ENCODE data around the gene NTF3. TPM values are rescaled to one million over a fixed set of nuclear protein-coding genes. Genes with fewer than 3 reads are reported as not detected.

NTF3 gene
- total RNA-seq, 1 donor from 2014 or later = 8.6 TPM

DNA sequence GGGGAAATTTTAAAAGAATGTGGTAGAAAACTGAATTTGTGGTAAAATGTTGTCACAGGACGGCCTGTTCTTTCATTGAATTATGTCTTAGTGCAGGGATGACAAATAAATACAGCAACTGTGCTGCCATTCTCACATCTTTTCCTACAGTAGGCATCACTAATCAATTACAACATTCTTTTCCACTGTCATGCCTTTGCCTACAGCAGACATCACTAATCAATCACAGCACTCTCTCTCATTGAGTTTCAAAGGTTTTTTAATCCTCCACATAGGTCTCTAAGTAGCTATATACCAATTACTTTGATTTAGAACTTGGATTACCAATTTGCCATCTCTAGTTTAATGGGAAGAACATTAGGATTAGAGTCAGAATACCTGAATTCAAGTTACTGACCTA lies 30.1 kb downstream of the NTF3 start:
- Mint-ChIP-seq H3K36me3 (no peaks in the 10 kb centered on the region), H3K4me1 (peaks cover 18% of the 10 kb centered on the region), H3K4me3 (no peak overlapping the region), H3K9me3 (peaks cover 4% of the 10 kb centered on the region), H3K27ac (no peak overlapping the region), H3K27me3 (ENCODE audit: low read depth) (peaks cover 10% of the 10 kb centered on the region)
- TF ChIP-seq, protein P1, sequence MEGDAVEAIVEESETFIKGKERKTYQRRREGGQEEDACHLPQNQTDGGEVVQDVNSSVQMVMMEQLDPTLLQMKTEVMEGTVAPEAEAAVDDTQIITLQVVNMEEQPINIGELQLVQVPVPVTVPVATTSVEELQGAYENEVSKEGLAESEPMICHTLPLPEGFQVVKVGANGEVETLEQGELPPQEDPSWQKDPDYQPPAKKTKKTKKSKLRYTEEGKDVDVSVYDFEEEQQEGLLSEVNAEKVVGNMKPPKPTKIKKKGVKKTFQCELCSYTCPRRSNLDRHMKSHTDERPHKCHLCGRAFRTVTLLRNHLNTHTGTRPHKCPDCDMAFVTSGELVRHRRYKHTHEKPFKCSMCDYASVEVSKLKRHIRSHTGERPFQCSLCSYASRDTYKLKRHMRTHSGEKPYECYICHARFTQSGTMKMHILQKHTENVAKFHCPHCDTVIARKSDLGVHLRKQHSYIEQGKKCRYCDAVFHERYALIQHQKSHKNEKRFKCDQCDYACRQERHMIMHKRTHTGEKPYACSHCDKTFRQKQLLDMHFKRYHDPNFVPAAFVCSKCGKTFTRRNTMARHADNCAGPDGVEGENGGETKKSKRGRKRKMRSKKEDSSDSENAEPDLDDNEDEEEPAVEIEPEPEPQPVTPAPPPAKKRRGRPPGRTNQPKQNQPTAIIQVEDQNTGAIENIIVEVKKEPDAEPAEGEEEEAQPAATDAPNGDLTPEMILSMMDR (IDR thresholded peaks at IDR 0.05; ENCODE audit: unreplicated experiment) = no peak
- DNase-seq (ENCODE audit: low spot score in 2 of 2, unreplicated experiment in 2 of 2) = no peak

- peaks cover 4% of the 10 kb centered on the region for H3K9me3 Mint-ChIP-seq
- H3K27ac Mint-ChIP-seq = no peak overlapping the region
- no peaks in the 10 kb centered on the region for H3K36me3 Mint-ChIP-seq
- TF ChIP-seq, protein P1 (IDR thresholded peaks at IDR 0.05; ENCODE audit: unreplicated experiment) = no peak
- no peak overlapping the region for H3K4me3 Mint-ChIP-seq
- H3K27me3 Mint-ChIP-seq (ENCODE audit: low read depth) = peaks cover 7% of the 10 kb centered on the region
- no peak for DNase-seq (ENCODE audit: low spot score in 2 of 2, unreplicated experiment in 2 of 2)
- peaks cover 16% of the 10 kb centered on the region for H3K4me1 Mint-ChIP-seq
Observed at GRCh38 chr12:5464096-5464495, 32.2 kb downstream of the NTF3 start.

DNA sequence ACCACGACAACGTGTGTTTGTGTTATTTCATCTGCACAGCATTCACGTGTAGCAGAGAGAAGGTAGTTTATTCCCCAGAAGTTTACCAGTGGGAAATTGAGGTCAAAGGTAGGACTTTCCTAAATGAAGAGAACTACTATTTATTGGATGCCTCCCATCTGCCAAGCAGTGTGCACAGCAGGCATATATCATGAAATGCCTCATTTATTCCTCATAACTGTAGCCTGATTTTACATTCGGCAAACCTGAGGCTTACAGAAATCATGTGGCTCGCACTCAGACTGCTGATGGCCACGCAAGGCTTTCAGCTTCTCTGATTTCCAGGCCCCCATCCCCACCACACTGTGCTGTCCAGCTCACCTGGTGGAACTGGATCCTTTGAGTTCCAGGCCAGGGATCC lies 33.5 kb downstream of the NTF3 start:
- no peak overlapping the region for H3K27ac Mint-ChIP-seq
- no peak overlapping the region for H3K4me3 Mint-ChIP-seq
- H3K9me3 Mint-ChIP-seq = peaks cover 4% of the 10 kb centered on the region
- DNase-seq (ENCODE audit: low spot score in 2 of 2, unreplicated experiment in 2 of 2) = no peak
- H3K4me1 Mint-ChIP-seq = peaks cover 19% of the 10 kb centered on the region
- H3K36me3 Mint-ChIP-seq = no peaks in the 10 kb centered on the region
- TF ChIP-seq, protein P1 (IDR thresholded peaks at IDR 0.05; ENCODE audit: unreplicated experiment) = no peak
- H3K27me3 Mint-ChIP-seq (ENCODE audit: low read depth) = peaks cover 4% of the 10 kb centered on the region

- no peak for DNase-seq (ENCODE audit: low spot score in 2 of 2, unreplicated experiment in 2 of 2)
- Mint-ChIP-seq H3K27me3 (ENCODE audit: low read depth) (peaks cover 7% of the 10 kb centered on the region), H3K4me1 (peaks cover 26% of the 10 kb centered on the region), H3K4me3 (no peak overlapping the region), H3K27ac (no peak overlapping the region), H3K36me3 (no peaks in the 10 kb centered on the region), H3K9me3 (peaks cover 4% of the 10 kb centered on the region)
- TF ChIP-seq, protein P1 (IDR thresholded peaks at IDR 0.05; ENCODE audit: unreplicated experiment) = no peak
Observed at GRCh38 chr12:5466521-5466960, 34.6 kb downstream of the NTF3 start.

DNA sequence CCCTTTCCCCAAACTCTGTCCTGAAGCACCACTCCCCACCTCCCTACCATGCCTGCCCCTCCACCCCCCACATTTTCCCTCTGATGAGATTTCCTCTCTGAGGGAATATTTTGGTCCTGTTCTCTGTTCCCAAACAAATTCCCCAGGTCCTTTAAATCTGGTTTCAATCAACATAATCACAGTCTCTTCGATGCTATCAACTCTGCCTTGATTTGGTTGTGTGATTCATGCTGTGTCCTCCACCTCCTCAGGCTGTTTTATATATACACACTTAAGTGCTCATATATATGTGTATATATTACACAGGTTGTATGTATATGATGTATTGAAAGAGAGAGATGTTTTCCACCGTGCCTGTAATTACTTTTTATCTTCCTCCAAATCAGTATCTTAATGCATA lies 36.0 kb downstream of the NTF3 start:
- Mint-ChIP-seq H3K9me3 (no peaks in the 10 kb centered on the region), H3K27me3 (ENCODE audit: low read depth) (peaks cover 8% of the 10 kb centered on the region), H3K4me1 (peaks cover 28% of the 10 kb centered on the region), H3K4me3 (no peak overlapping the region), H3K27ac (no peak overlapping the region), H3K36me3 (no peaks in the 10 kb centered on the region)
- no peak for DNase-seq (ENCODE audit: low spot score in 2 of 2, unreplicated experiment in 2 of 2)
- TF ChIP-seq, protein P1 (IDR thresholded peaks at IDR 0.05; ENCODE audit: unreplicated experiment) = no peak

- no peaks in the 10 kb centered on the region for H3K36me3 Mint-ChIP-seq
- H3K9me3 Mint-ChIP-seq = no peaks in the 10 kb centered on the region
- TF ChIP-seq, protein P1 (IDR thresholded peaks at IDR 0.05; ENCODE audit: unreplicated experiment) = no peak
- peaks cover 48% of the 10 kb centered on the region for H3K4me1 Mint-ChIP-seq
- DNase-seq (ENCODE audit: low spot score in 2 of 2, unreplicated experiment in 2 of 2) = no peak
- peak overlapping the region; percentile 28 for H3K27ac Mint-ChIP-seq
- peaks cover 12% of the 10 kb centered on the region for H3K27me3 Mint-ChIP-seq (ENCODE audit: low read depth)
- no peak overlapping the region for H3K4me3 Mint-ChIP-seq
Observed at GRCh38 chr12:5470221-5470620, 38.3 kb downstream of the NTF3 start.

Data from mesothelial cell of epicardium (in vitro differentiated cells).